RKO (cell line): ENCODE measurements around the gene NTN1.

Experiments
- DNase-seq: peaks from one replicate; pipeline ENCODE4 v3.0.0-alpha.2; 2016; ENCODE audit warnings: low spot score

NTN1 gene

GRCh38 chr17:9037736-9038135, 16.4 kb downstream of the NTN1 start:
- DNase-seq, result no peak

- DNase-seq, result no peak
Measured at GRCh38 chr17:9038380-9038779, 17.1 kb downstream of the NTN1 start.

- no peak for DNase-seq
Measured at GRCh38 chr17:9044772-9045463, 23.6 kb downstream of the NTN1 start.

GRCh38 chr17:9050801-9051401, 29.6 kb downstream of the NTN1 start:
- DNase-seq, result peak; percentile 11

GRCh38 chr17:9051561-9051960, 30.3 kb downstream of the NTN1 start:
- no peak for DNase-seq

- no peak for DNase-seq
Measured at GRCh38 chr17:9052921-9053320, 31.6 kb downstream of the NTN1 start.

- DNase-seq, result no peak
Measured at GRCh38 chr17:9053406-9053805, 32.1 kb downstream of the NTN1 start.

GRCh38 chr17:9054126-9054975, 33.0 kb downstream of the NTN1 start:
- DNase-seq, result no peak

GRCh38 chr17:9055281-9055680, 34.0 kb downstream of the NTN1 start:
- DNase-seq, result no peak

GRCh38 chr17:9056566-9056965, 35.3 kb downstream of the NTN1 start:
- DNase-seq, result no peak

- DNase-seq, result no peak
Measured at GRCh38 chr17:9057310-9057709, 36.0 kb downstream of the NTN1 start.

GRCh38 chr17:9062399-9062902, 41.1 kb downstream of the NTN1 start:
- DNase-seq, result no peak

- DNase-seq, result no peak
Measured at GRCh38 chr17:9064311-9064834, 43.1 kb downstream of the NTN1 start.

- DNase-seq, result no peak
Measured at GRCh38 chr17:9071016-9071415, 49.7 kb downstream of the NTN1 start.

GRCh38 chr17:9071811-9072498, 50.6 kb downstream of the NTN1 start:
- no peak for DNase-seq

- no peak for DNase-seq
Measured at GRCh38 chr17:9072696-9073339, 51.5 kb downstream of the NTN1 start.

GRCh38 chr17:9074131-9074530, 52.8 kb downstream of the NTN1 start:
- no peak for DNase-seq

- DNase-seq, result no peak
Measured at GRCh38 chr17:9079461-9080103, 58.3 kb downstream of the NTN1 start.

GRCh38 chr17:9080296-9080914, 59.1 kb downstream of the NTN1 start:
- DNase-seq, result no peak

GRCh38 chr17:9080983-9081382, 59.7 kb downstream of the NTN1 start:
- no peak for DNase-seq

GRCh38 chr17:9086577-9086976, 65.3 kb downstream of the NTN1 start:
- no peak for DNase-seq
